K562 (cell line): Measurements from ENCODE around the gene CDAN1. TPM values are rescaled to one million over a fixed set of nuclear protein-coding genes. Genes with fewer than 3 reads are reported as not detected.

Experiments used
- ATAC-seq: fragments of 200-7000 bp; cut with Tn5 transposase; 3 replicates; pipeline ENCODE4 v1.9.1; 2020; ENCODE audit warnings: moderate library complexity
- BruUV-seq: library from RNA; stranded (reverse); fragments of 400-500 nt; replicated peaks from 2 replicates; lab custom pipeline; 2021; lab: Mats Ljungman, UMichigan
- CTCF ChIA-PET: fragments of 300-600 bp; formaldehyde crosslinking; extraction: SDS; loops from one replicate; lab custom pipeline; 2021; ENCODE audit warnings: low intra/inter-chr PET ratio; lab: Yijun Ruan, JAX
- POLR2A ChIA-PET: fragments of 300-600, 350-650 bp; sonication (Branson Sonifier 250); formaldehyde crosslinking; extraction: SDS; loops from one replicate; lab custom pipeline; 2021; ENCODE audit warnings: antibody characterized with exemption, inconsistent platforms; lab: Yijun Ruan, JAX
- DNase-seq, 4 experiments: peaks; one replicate each; pipeline versions ENCODE4 v3.0.0 to v3.0.0-alpha.2; 2011 to 2018; ENCODE audit warnings: low spot score in 3 of 4, mixed read lengths in 3 of 4; ENCODE audit errors: extremely low read depth in 1 of 4
- FAIRE-seq: peaks from 2 replicates; lab custom pipeline; 2011; peaks lifted over from hg19 to GRCh38; lab: Jason Lieb, UNC
- H2AFZ ChIP-seq: 2 replicates; pipeline ENCODE4 v1.6.0; 2011; ENCODE audit warnings: low read depth, low read length, control low read depth, inconsistent platforms
- H3K27ac ChIP-seq: fragments of 200-600 bp; 3 replicates; pipeline ENCODE4 v1.8.0; 2011; ENCODE audit warnings: low read depth, mild to moderate bottlenecking, control low read depth, inconsistent platforms, low read length, moderate library complexity, mixed read lengths; ENCODE audit errors: extremely low read depth
- H3K27me3 ChIP-seq, 2 experiments: fragments of 300-600 bp in 1 of 2; 2 replicates in 1 of 2; 3 replicates in 1 of 2; pipeline versions ENCODE4 v1.6.0 to v1.8.0; 2011; ENCODE audit warnings: inconsistent platforms in 2 of 2, low read length in 2 of 2, mild to moderate bottlenecking in 1 of 2, mixed read lengths in 1 of 2, moderate library complexity in 1 of 2; ENCODE audit not compliant: control insufficient read depth in 2 of 2, insufficient read depth in 2 of 2
- H3K36me3 ChIP-seq: fragments of 300-600 bp; 3 replicates; pipeline ENCODE4 v1.8.0; 2011; ENCODE audit warnings: mild to moderate bottlenecking, low read length, inconsistent platforms; ENCODE audit not compliant: control insufficient read depth, insufficient read depth
- H3K4me1 ChIP-seq, 2 experiments: fragments of 200-600 bp in 1 of 2; replicated peaks in 1 of 2; 2 replicates in 1 of 2; 3 replicates in 1 of 2; pipeline versions ENCODE4 v1.5.1 to v1.8.0; 2011; ENCODE audit warnings: inconsistent platforms in 2 of 2, low read length in 2 of 2, mild to moderate bottlenecking in 1 of 2, mixed read lengths in 1 of 2, moderate library complexity in 1 of 2; ENCODE audit not compliant: control insufficient read depth in 2 of 2, insufficient read depth in 2 of 2
- H3K4me2 ChIP-seq: 2 replicates; pipeline ENCODE4 v1.6.1; 2011; ENCODE audit warnings: low read length, control low read depth, inconsistent platforms, mixed read lengths; ENCODE audit not compliant: insufficient read depth
- H3K4me3 ChIP-seq: fragments of 200-600 bp; sonication (generic), shearing (Covaris generic); 2 replicates; pipeline ENCODE4 v1.5.1; 2016; ENCODE audit warnings: control low read depth, inconsistent platforms
- H3K79me2 ChIP-seq: fragments of 200-600 bp; 3 replicates; pipeline ENCODE4 v1.8.0; 2011; ENCODE audit warnings: low read length, inconsistent platforms; ENCODE audit not compliant: control insufficient read depth, insufficient read depth
- H3K9ac ChIP-seq, 2 experiments: 2 replicates each; pipeline versions ENCODE4 v1.6.0 to v1.6.1; 2011; ENCODE audit warnings: low read depth in 2 of 2, low read length in 2 of 2, control low read depth in 1 of 2, inconsistent platforms in 1 of 2, mild to moderate bottlenecking in 1 of 2, mixed read lengths in 1 of 2; ENCODE audit not compliant: insufficient read depth in 1 of 2
- H3K9me1 ChIP-seq: one replicate; pipeline ENCODE4 v1.6.0; 2011; ENCODE audit warnings: inconsistent platforms, mild to moderate bottlenecking, low read length, moderate library complexity; ENCODE audit not compliant: control insufficient read depth, insufficient read depth
- H3K9me3 ChIP-seq: replicated peaks from 2 replicates; pipeline ENCODE4 v1.5.1; 2011; ENCODE audit warnings: low read depth, low read length, inconsistent platforms; ENCODE audit not compliant: control insufficient read depth, insufficient read depth
- H4K20me1 ChIP-seq: replicated peaks from 2 replicates; pipeline ENCODE4 v1.6.1; 2011; ENCODE audit warnings: low read length, inconsistent platforms, mixed read lengths; ENCODE audit not compliant: control insufficient read depth, insufficient read depth
- E2F3 ChIP-seq: fragments of 250-450 bp; sonication (Bioruptor Pico); IDR thresholded peaks from 2 replicates; pipeline ENCODE4 v1.4.0; 2020; ENCODE audit warnings: mild to moderate bottlenecking
- GATAD2B ChIP-seq: fragments of 450-650 bp; IDR thresholded peaks from 2 replicates; pipeline ENCODE4 v1.6.1; 2017; ENCODE audit warnings: mild to moderate bottlenecking, borderline replicate concordance
- NR4A1 ChIP-seq, 2 experiments: fragments of 250-450 bp in 1 of 2; fragments of 450-650 bp in 1 of 2; sonication (Bioruptor Pico) in 1 of 2; IDR thresholded peaks; 2 replicates each; pipeline versions ENCODE4 v1.4.0 to v1.6.1; 2016 to 2020; ENCODE audit warnings: mild to moderate bottlenecking in 2 of 2, missing compliant biosample characterization in 1 of 2, missing genetic modification characterization in 1 of 2, moderate library complexity in 1 of 2
- RB1 ChIP-seq: fragments of 450-650 bp; IDR thresholded peaks from 2 replicates; pipeline ENCODE4 v1.6.1; 2017; ENCODE audit warnings: low read depth, mild to moderate bottlenecking
- SREBF2 ChIP-seq: sonication (generic); formaldehyde crosslinking; IDR thresholded peaks from 2 replicates; pipeline ENCODE4 v1.4.0; 2020; ENCODE audit warnings: mild to moderate bottlenecking, missing genetic modification reagents
- STAG1 ChIP-seq: sonication (generic); formaldehyde crosslinking; IDR thresholded peaks from 2 replicates; pipeline ENCODE4 v1.5.0; 2020; ENCODE audit warnings: missing genetic modification reagents, borderline replicate concordance
- WGBS: fragments of 100-300 bp; shearing (Covaris generic); methylation state at CpG from one replicate; pipeline ENCODE4 v1.1.6; 2016; ENCODE audit warnings: low coverage, mixed read lengths; ENCODE audit not compliant: insufficient coverage; ENCODE audit errors: missing lambda C conversion rate; 5-methylcytosine and 5-hydroxymethylcytosine counted together
- in situ Hi-C: fragments of 300-500 bp; cut with MboI; formaldehyde crosslinking; loops from 4 replicates; pipeline ENCODE4 v1.15.0; 2018; ENCODE audit warnings: inconsistent platforms, mixed read lengths
- intact Hi-C: fragments of 100-400 bp; cut with micrococcal nuclease; formaldehyde crosslinking; loops from 2 replicates; pipeline ENCODE4 v1.14.2; 2022
- polyA plus RNA-seq, 8 experiments: library from polyadenylated mRNA; depleted of rRNA in 4 of 8; stranded (reverse) in 5 of 8; unstranded in 3 of 8; fragments of >200 nt; fragmentation: Nextera tagmentation in 2 of 8; fragmentation: Illumina TruSeq in 1 of 8; extraction: Ambion mirVana in 2 of 8; extraction: Trizol in 1 of 8; gene quantifications; 2 replicates each; pipeline versions ENCODE4 v1.2.1 to v1.2.3, GENCODE V29; 2011 to 2014; ENCODE audit warnings: inconsistent platforms in 1 of 8, missing spikeins in 1 of 8
- total RNA-seq, 7 experiments: library from RNA; depleted of rRNA in 6 of 7; stranded (reverse); fragments of >200 nt in 6 of 7; fragmentation: Illumina TruSeq in 2 of 7; extraction: Trizol in 2 of 7; gene quantifications; 2 replicates each; pipeline versions ENCODE4 v1.2.1 to v1.2.3, GENCODE V29; 2011 to 2021; ENCODE audit warnings: low replicate concordance in 1 of 7
- TF ChIP-seq, protein P1 (sequence below): sonication (generic); formaldehyde crosslinking; IDR thresholded peaks from 2 replicates; pipeline ENCODE4 v1.8.0; 2022; ENCODE audit warnings: mild to moderate bottlenecking, missing genetic modification reagents

CDAN1 gene
- total and polyA plus RNA-seq, 9 of the 15 experiments (the other 6 are each of a cell fraction or from before 2014, with no cell fraction given) = 1.6 to 34.4 (median 13.8) TPM

- TF ChIP-seq GATAD2B (no peak), E2F3 (CRISPR knock-in tag) (no peak), SREBF2 (CRISPR knock-in tag) (no peak), NR4A1 (CRISPR knock-in tag; IDR thresholded peaks at IDR 0.05) (no peak), NR4A1 (tag; IDR thresholded peaks at IDR 0.05) (no peak), RB1 (no peak), STAG1 (CRISPR knock-in tag) (no peak)
- TF ChIP-seq, protein P1, sequence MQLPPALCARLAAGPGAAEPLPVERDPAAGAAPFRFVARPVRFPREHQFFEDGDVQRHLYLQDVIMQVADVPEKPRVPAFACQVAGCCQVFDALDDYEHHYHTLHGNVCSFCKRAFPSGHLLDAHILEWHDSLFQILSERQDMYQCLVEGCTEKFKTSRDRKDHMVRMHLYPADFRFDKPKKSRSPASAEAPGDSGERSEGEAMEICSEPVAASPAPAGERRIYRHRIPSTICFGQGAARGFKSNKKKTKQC (CRISPR knock-in tag) = no peak
- no peak overlapping the region for H3K27ac ChIP-seq
- no peak overlapping the region for H3K4me2 ChIP-seq
- in situ Hi-C loops = no loop called here
- FAIRE-seq (no peak), DNase-seq (no peak), ATAC-seq (no peak)
- peaks cover 5 to 18% of the 10 kb centered on the region in 2 experiments; a peak in 4 of 5 replicates for H3K4me1 ChIP-seq
- no peaks in the 10 kb centered on the region for H3K9me1 ChIP-seq
- H3K4me3 ChIP-seq = no peak overlapping the region
- H3K9me3 ChIP-seq = no peaks in the 10 kb centered on the region
- ChIA-PET CTCF (no interaction called here), POLR2A (interaction anchor here (0.6 to 1.0 kb wide), 3 partner anchors 8 to 209 kb away, joined by 3 read pairs; no protein-coding TSS in a partner anchor)
- peaks cover 91% of the 10 kb centered on the region for H3K36me3 ChIP-seq
- intact Hi-C loops = no loop called here
- no peak overlapping the region for H3K9ac ChIP-seq
- BruUV-seq = no TSS peak
- H3K27me3 ChIP-seq = no peaks in the 10 kb centered on the region
- H2AFZ ChIP-seq = no peak overlapping the region
- peaks cover 15% of the 10 kb centered on the region for H3K79me2 ChIP-seq
- 86% methylated on average over 5 of the region's 6 CpGs for WGBS
- H4K20me1 ChIP-seq = peaks cover 4% of the 10 kb centered on the region; the same call in 1 of the 2 replicates
These were observed 5.5 kb downstream of the CDAN1 start for GRCh38 chr15:42731461-42731860.
